ENCODE measurements around the gene CCDC33. TPM values are rescaled to one million over a fixed set of nuclear protein-coding genes. Genes with fewer than 3 reads are reported as not detected.

Gene CCDC33
- total and polyA plus RNA-seq, 10 of the 15 experiments (the other 5 are each of a cell fraction or from before 2014, with no cell fraction given), result 0.57 to 5.8 (median 4.3) TPM

- TF ChIP-seq SRF (IDR thresholded peaks at IDR 0.05; ENCODE audit: low read depth in 2 of 2, low read length in 2 of 2) (no peak), RUNX3 (IDR thresholded peaks at IDR 0.05; ENCODE audit: low read length) (peak; percentile 87)
Observed at GRCh38 chr15:74322558-74323180, 86.5 kb downstream of the CCDC33 start (continued).

DNA sequence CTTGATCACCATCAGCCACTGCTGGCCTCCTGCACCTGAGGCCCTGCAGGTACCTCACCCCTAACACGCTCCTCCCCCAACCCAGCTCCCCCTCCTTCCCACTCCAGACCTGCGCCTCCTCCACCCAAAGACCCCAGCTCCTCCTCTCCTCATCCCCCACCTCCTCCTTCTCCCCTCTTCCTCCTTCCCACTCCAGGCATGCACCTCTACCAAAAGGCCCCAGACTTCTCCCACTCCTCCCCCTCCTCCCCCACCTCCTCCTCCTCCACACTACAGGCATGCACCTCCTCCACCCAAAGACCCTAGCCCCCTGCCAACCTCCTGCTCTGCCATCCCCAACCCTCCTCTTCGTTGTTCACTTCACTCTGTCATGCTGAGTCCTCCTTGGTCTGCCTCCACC, 88.6 kb downstream of the CCDC33 start:
- WGBS (ENCODE audit: insufficient coverage, insufficient replicate concordance, low lambda C conversion rate, missing lambda C conversion rate), result 0% methylated on average over 2 of the region's 3 CpGs
- no peak for ATAC-seq
- ChIA-PET CTCF (interaction anchor here (0.7 kb wide), 1 partner anchor 374 kb away, joined by 3 read pairs; no protein-coding TSS in a partner anchor), SMC1A (ENCODE audit: uncharacterized antibody, unreplicated experiment) (no interaction called here), RAD21 (ENCODE audit: unreplicated experiment) (no interaction called here), POLR2A (no interaction called here)
- Histone ChIP-seq H3K9me3 (replicated peaks; ENCODE audit: control insufficient read depth, insufficient read depth, low read length) (no peaks in the 10 kb centered on the region), H4K20me1 (ENCODE audit: control insufficient read depth, insufficient read depth) (no peaks in the 10 kb centered on the region), H3K4me3 (no peak overlapping the region), H3K4me1 (ENCODE audit: control insufficient read depth, insufficient read depth, low read length) (peaks cover 10% of the 10 kb centered on the region), H3K27ac (ENCODE audit: control insufficient read depth, insufficient read depth) (no peak overlapping the region), H3K27me3 (replicated peaks in 1 of 2; ENCODE audit: control insufficient read depth in 2 of 2, insufficient read depth in 2 of 2, low read length in 1 of 2) (no peaks in the 10 kb centered on the region), H3K9ac (ENCODE audit: control insufficient read depth, insufficient read depth, low read length) (no peak overlapping the region), H3K4me2 (ENCODE audit: control insufficient read depth, insufficient read depth) (no peak overlapping the region), H3K79me2 (ENCODE audit: control insufficient read depth, insufficient read depth, low read length) (no peaks in the 10 kb centered on the region), H3K36me3 (ENCODE audit: control insufficient read depth in 2 of 2, insufficient read depth in 2 of 2, low read length in 1 of 2) (no peaks in the 10 kb centered on the region), H2AFZ (ENCODE audit: control insufficient read depth, low read depth, low read length) (no peak overlapping the region)
- no peak for DNase-seq (ENCODE audit: low read depth, low spot score)
- BruUV-seq (replicated peaks), result no TSS peak
- intact Hi-C loops (cut with micrococcal nuclease; ENCODE audit: unreplicated experiment), result no loop called here
- no peak for FAIRE-seq
- in situ Hi-C loops (cut with MboI), result no loop called here
- TF ChIP-seq ZSCAN29 (IDR thresholded peaks at IDR 0.05) (no peak), EGR1 (IDR thresholded peaks at IDR 0.05; ENCODE audit: borderline replicate concordance in 1 of 2, low read depth in 2 of 2, low read length in 2 of 2) (no peak), USF1 (IDR thresholded peaks at IDR 0.05; ENCODE audit: borderline replicate concordance, extremely low read length, insufficient read depth, low read depth, low read length) (no peak), FOXK2 (IDR thresholded peaks at IDR 0.05) (no peak), GATAD2B (conservative IDR thresholded peaks at IDR 0.05; ENCODE audit: low read depth) (no peak), SRF (IDR thresholded peaks at IDR 0.05; ENCODE audit: low read depth in 2 of 2, low read length in 2 of 2) (no peak), ATF3 (IDR thresholded peaks at IDR 0.05; ENCODE audit: borderline replicate concordance, extremely low read depth, low read depth, low read length) (no peak), SUZ12 (IDR thresholded peaks at IDR 0.05; ENCODE audit: unreplicated experiment) (no peak), BACH1 (IDR thresholded peaks at IDR 0.05; ENCODE audit: borderline replicate concordance) (no peak), CTCF (IDR thresholded peaks at IDR 0.05 in 2 of 3, conservative IDR thresholded peaks at IDR 0.05 in 1 of 3; ENCODE audit: control insufficient read depth in 2 of 3, extremely low read depth in 1 of 3, insufficient read depth in 1 of 3, low read depth in 3 of 3, low read length in 3 of 3) (no peak), RAD21 (IDR thresholded peaks at IDR 0.05; ENCODE audit: insufficient read depth, low read depth, low read length) (no peak), NFYA (IDR thresholded peaks at IDR 0.05; ENCODE audit: borderline replicate concordance, low read depth, low read length) (no peak), ZNF207 (IDR thresholded peaks at IDR 0.05; ENCODE audit: borderline replicate concordance) (no peak), NRF1 (conservative IDR thresholded peaks at IDR 0.05; ENCODE audit: low read depth, low read length) (no peak)
- TF ChIP-seq, protein P1, sequence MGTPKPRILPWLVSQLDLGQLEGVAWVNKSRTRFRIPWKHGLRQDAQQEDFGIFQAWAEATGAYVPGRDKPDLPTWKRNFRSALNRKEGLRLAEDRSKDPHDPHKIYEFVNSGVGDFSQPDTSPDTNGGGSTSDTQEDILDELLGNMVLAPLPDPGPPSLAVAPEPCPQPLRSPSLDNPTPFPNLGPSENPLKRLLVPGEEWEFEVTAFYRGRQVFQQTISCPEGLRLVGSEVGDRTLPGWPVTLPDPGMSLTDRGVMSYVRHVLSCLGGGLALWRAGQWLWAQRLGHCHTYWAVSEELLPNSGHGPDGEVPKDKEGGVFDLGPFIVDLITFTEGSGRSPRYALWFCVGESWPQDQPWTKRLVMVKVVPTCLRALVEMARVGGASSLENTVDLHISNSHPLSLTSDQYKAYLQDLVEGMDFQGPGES (IDR thresholded peaks at IDR 0.05), result no peak

All from GM12878 (cell line).